Naive B cell (primary cell): ENCODE results near the gene RMI1. TPM values are rescaled to one million over a fixed set of nuclear protein-coding genes. Genes with fewer than 3 reads are reported as not detected.
"Not testable (repeated sequence)": the region's sequence is repeated elsewhere in the genome, so short reads cannot be mapped to it uniquely, and the experiment has no call there.

Experiments used
- ATAC-seq, 2 donors: fragments of 150-1000 bp; cut with Tn5 transposase; 2 replicates each; pipeline ENCODE4 v1.10.0; 2021; ENCODE audit warnings: low read depth in 2 of 2, mild to moderate bottlenecking in 2 of 2, moderate library complexity in 2 of 2
- DNase-seq: peaks from one replicate; pipeline ENCODE4 v3.0.0; 2022
- H3K27ac Mint-ChIP-seq, 6 donors: one replicate each; pipeline ENCODE4 v1.8.0; 2020 to 2022; ENCODE audit warnings: mild to moderate bottlenecking in 6 of 6, mixed read lengths in 6 of 6, moderate library complexity in 5 of 6, inconsistent platforms in 2 of 6
- H3K27me3 Mint-ChIP-seq, 3 donors: one replicate each; pipeline ENCODE4 v1.8.0; 2021 to 2022; ENCODE audit warnings: mixed read lengths in 3 of 3, mild to moderate bottlenecking in 1 of 3
- H3K36me3 Mint-ChIP-seq, 2 donors: one replicate each; pipeline ENCODE4 v1.8.0; 2020 to 2022; ENCODE audit warnings: mixed read lengths in 2 of 2, inconsistent platforms in 1 of 2, mild to moderate bottlenecking in 1 of 2
- H3K4me1 Mint-ChIP-seq, 3 donors: one replicate each; pipeline ENCODE4 v1.8.0; 2020 to 2022; ENCODE audit warnings: mixed read lengths in 3 of 3, inconsistent platforms in 1 of 3, mild to moderate bottlenecking in 1 of 3, moderate library complexity in 1 of 3
- H3K4me3 Mint-ChIP-seq, 8 donors: one replicate each; pipeline ENCODE4 v1.8.0; 2020 to 2022; ENCODE audit warnings: mild to moderate bottlenecking in 8 of 8, mixed read lengths in 8 of 8, moderate library complexity in 8 of 8, inconsistent platforms in 2 of 8
- H3K9me3 Mint-ChIP-seq, 7 donors: one replicate each; pipeline ENCODE4 v1.8.0; 2020 to 2022; ENCODE audit warnings: mixed read lengths in 7 of 7, mild to moderate bottlenecking in 5 of 7, inconsistent platforms in 2 of 7, moderate library complexity in 1 of 7
- polyA plus RNA-seq, 6 donors: library from polyadenylated mRNA; unstranded; fragments of 300-500 nt; fragmentation: Illumina TruSeq; gene quantifications; one replicate each; pipeline ENCODE4 v1.2.3, GENCODE V29; 2021; ENCODE audit warnings: low read depth in 6 of 6

Gene RMI1
- polyA plus RNA-seq = 10 to 100 TPM in 3 of 6 donors, 1 to 10 TPM in 3; 8.0 to 13.0 (median 10.0) TPM

- peak; percentile 72 to 75 for ATAC-seq
- H3K36me3 Mint-ChIP-seq = peaks cover 8 to 12% of the 10 kb centered on the region in 2 donors
- peaks cover 34 to 52% (median 48%) of the 10 kb centered on the region in 3 donors for H3K4me1 Mint-ChIP-seq
- no peaks in the 10 kb centered on the region for H3K27me3 Mint-ChIP-seq
- H3K9me3 Mint-ChIP-seq = peaks cover 0 to 4% (median 0%) of the 10 kb centered on the region in 7 donors
- peak; percentile 98 for DNase-seq
- H3K27ac Mint-ChIP-seq = peak within 1 kb of the TSS; percentile 99 to 100 (median 100)
- H3K4me3 Mint-ChIP-seq = peak within 1 kb of the TSS; percentile 94 to 100 (median 100)
These were observed at the start of gene RMI1 for GRCh38 chr9:83980395-83981125. RMI1 (plus strand) TSS chr9:83980805; CDS start chr9:84000987, 20,182 bp downstream.

- ATAC-seq = no peak
- Mint-ChIP-seq H3K4me3 (no peak overlapping the region), H3K9me3 (no peaks in the 10 kb centered on the region), H3K27ac (no peak overlapping the region), H3K4me1 (no peaks in the 10 kb centered on the region), H3K36me3 (no peaks in the 10 kb centered on the region), H3K27me3 (peaks cover 0 to 13% (median 0%) of the 10 kb centered on the region in 3 donors)
- DNase-seq = no peak
These were observed 49.7 kb upstream of the RMI1 start for GRCh38 chr9:83930881-83931280.

- ATAC-seq = no peak
- Mint-ChIP-seq H3K36me3 (no peaks in the 10 kb centered on the region), H3K27ac (peak overlapping the region in 2 of 6 donors; percentile 24 to 81), H3K4me1 (no peaks in the 10 kb centered on the region), H3K4me3 (no peak overlapping the region), H3K27me3 (peaks cover 0 to 13% (median 0%) of the 10 kb centered on the region in 3 donors), H3K9me3 (no peaks in the 10 kb centered on the region)
- no peak for DNase-seq
These were observed 48.6 kb upstream of the RMI1 start for GRCh38 chr9:83932011-83932410.

GRCh38 chr9:83932851-83933250, 47.8 kb upstream of the RMI1 start:
- Mint-ChIP-seq H3K27me3 (peaks cover 0 to 6% (median 0%) of the 10 kb centered on the region in 3 donors), H3K4me3 (no peak overlapping the region), H3K27ac (no peak overlapping the region)

GRCh38 chr9:83933790-83934189, 46.8 kb upstream of the RMI1 start:
- H3K9me3 Mint-ChIP-seq = no peaks in the 10 kb centered on the region
- H3K27me3 Mint-ChIP-seq = no peaks in the 10 kb centered on the region
- ATAC-seq = no peak
- H3K36me3 Mint-ChIP-seq = no peaks in the 10 kb centered on the region
- no peak overlapping the region for H3K4me3 Mint-ChIP-seq
- no peaks in the 10 kb centered on the region for H3K4me1 Mint-ChIP-seq
- no peak overlapping the region for H3K27ac Mint-ChIP-seq
- no peak for DNase-seq

More at GRCh38 chr9:83932851-83933250, 47.8 kb upstream of the RMI1 start:
- H3K4me1 Mint-ChIP-seq = no peaks in the 10 kb centered on the region
- no peaks in the 10 kb centered on the region for H3K9me3 Mint-ChIP-seq
- ATAC-seq = no peak
- DNase-seq = no peak
- no peaks in the 10 kb centered on the region for H3K36me3 Mint-ChIP-seq

- DNase-seq (no peak), ATAC-seq (no peak)
- Mint-ChIP-seq H3K4me3 (no peak overlapping the region), H3K36me3 (no peaks in the 10 kb centered on the region), H3K4me1 (no peaks in the 10 kb centered on the region), H3K27me3 (no peaks in the 10 kb centered on the region), H3K9me3 (no peaks in the 10 kb centered on the region), H3K27ac (peak overlapping the region in 2 of 6 donors; percentile 15 to 61)
These were observed 45.9 kb upstream of the RMI1 start for GRCh38 chr9:83934569-83935275.

- no peaks in the 10 kb centered on the region for H3K27me3 Mint-ChIP-seq
- DNase-seq = no peak
- H3K4me1 Mint-ChIP-seq = no peaks in the 10 kb centered on the region
- no peaks in the 10 kb centered on the region for H3K36me3 Mint-ChIP-seq
- no peak for ATAC-seq
- H3K9me3 Mint-ChIP-seq = no peaks in the 10 kb centered on the region
- no peak overlapping the region for H3K4me3 Mint-ChIP-seq
- no peak overlapping the region for H3K27ac Mint-ChIP-seq
These were observed 45.2 kb upstream of the RMI1 start for GRCh38 chr9:83935276-83935935.

- no peak for DNase-seq
- Mint-ChIP-seq H3K27me3 (no peaks in the 10 kb centered on the region), H3K4me1 (peaks cover 0 to 5% (median 0%) of the 10 kb centered on the region in 3 donors), H3K36me3 (peaks cover 0 to 5% of the 10 kb centered on the region in 2 donors), H3K4me3 (no peak overlapping the region), H3K9me3 (no peaks in the 10 kb centered on the region), H3K27ac (no peak overlapping the region)
- ATAC-seq = no peak
These were observed 44.1 kb upstream of the RMI1 start for GRCh38 chr9:83936523-83936922.

- peak; percentile 46 to 68 for ATAC-seq
- H3K4me1 Mint-ChIP-seq = peaks cover 0 to 5% (median 0%) of the 10 kb centered on the region in 3 donors
- no peak overlapping the region for H3K27ac Mint-ChIP-seq
These were observed 42.6 kb upstream of the RMI1 start for GRCh38 chr9:83937861-83938455.

GRCh38 chr9:83940590-83941303, 39.9 kb upstream of the RMI1 start:
- Mint-ChIP-seq H3K27me3 (no peaks in the 10 kb centered on the region), H3K4me3 (no peak overlapping the region), H3K4me1 (peaks cover 0 to 5% (median 0%) of the 10 kb centered on the region in 3 donors), H3K9me3 (no peaks in the 10 kb centered on the region), H3K36me3 (peaks cover 11 to 12% of the 10 kb centered on the region in 2 donors), H3K27ac (peak overlapping the region in 2 of 6 donors; percentile 60 to 68)
- DNase-seq = no peak
- no peak for ATAC-seq

More at GRCh38 chr9:83937861-83938455, 42.6 kb upstream of the RMI1 start:
- Mint-ChIP-seq H3K4me3 (no peak overlapping the region), H3K27me3 (no peaks in the 10 kb centered on the region), H3K9me3 (no peaks in the 10 kb centered on the region), H3K36me3 (peaks cover 5 to 11% of the 10 kb centered on the region in 2 donors)
- DNase-seq = peak; percentile 53

- H3K4me3 Mint-ChIP-seq, H3K27me3 Mint-ChIP-seq, DNase-seq, H3K27ac Mint-ChIP-seq, H3K4me1 Mint-ChIP-seq, ATAC-seq, H3K36me3 Mint-ChIP-seq, H3K9me3 Mint-ChIP-seq: not testable (repeated sequence)
These were observed 32.5 kb upstream of the RMI1 start for GRCh38 chr9:83948096-83948495.

- H3K27ac Mint-ChIP-seq = peak overlapping the region; percentile 86 to 97 (median 91)
- peak; percentile 38 for DNase-seq
- H3K36me3 Mint-ChIP-seq = no peaks in the 10 kb centered on the region
- peak; percentile 68 to 73 for ATAC-seq
- H3K4me1 Mint-ChIP-seq = peaks cover 16 to 23% (median 18%) of the 10 kb centered on the region in 3 donors
- H3K9me3 Mint-ChIP-seq = no peaks in the 10 kb centered on the region
- H3K27me3 Mint-ChIP-seq = no peaks in the 10 kb centered on the region
- H3K4me3 Mint-ChIP-seq = peak overlapping the region; percentile 91 to 100 (median 99)
These were observed 24.5 kb upstream of the RMI1 start for GRCh38 chr9:83956086-83956435.
